Activated T-helper 9 cell treated with anti-CD3 and anti-CD28 coated beads, Interleukin-2, amount 50 U/mL, for 16 hours (primary cell): ENCODE measurements around the gene STAT5B.
A peak's percentile ranks its signal among the peaks of the same experiment; 100 is the strongest.
"Not testable (repeated sequence)": the region's sequence is repeated elsewhere in the genome, so short reads cannot be mapped to it uniquely, and the experiment has no call there.

Experiments
- DNase-seq: peaks from one replicate; pipeline ENCODE4 v3.0.0-alpha.2; 2020; ENCODE audit warnings: low read depth

The STAT5B gene

DNA sequence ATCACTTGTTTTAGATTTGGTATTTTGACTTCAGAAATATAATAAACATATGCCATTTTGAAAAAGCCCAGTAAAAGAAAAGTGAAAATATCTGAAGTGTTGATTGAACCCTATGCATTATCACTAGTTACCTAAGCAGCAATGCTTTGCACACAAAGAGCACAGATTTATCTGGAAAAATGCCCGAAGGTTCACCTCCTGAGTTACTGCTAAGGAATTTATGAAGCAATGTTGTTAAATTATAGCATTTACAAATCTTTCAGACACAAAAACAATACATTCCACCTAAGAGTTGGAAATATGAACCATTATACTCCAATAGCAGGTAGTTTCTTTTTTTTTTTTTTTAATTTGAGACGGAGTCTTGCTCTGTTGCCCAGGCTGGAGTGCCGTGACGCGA is 43.0 kb downstream of the STAT5B start:
- DNase-seq = no peak

DNA sequence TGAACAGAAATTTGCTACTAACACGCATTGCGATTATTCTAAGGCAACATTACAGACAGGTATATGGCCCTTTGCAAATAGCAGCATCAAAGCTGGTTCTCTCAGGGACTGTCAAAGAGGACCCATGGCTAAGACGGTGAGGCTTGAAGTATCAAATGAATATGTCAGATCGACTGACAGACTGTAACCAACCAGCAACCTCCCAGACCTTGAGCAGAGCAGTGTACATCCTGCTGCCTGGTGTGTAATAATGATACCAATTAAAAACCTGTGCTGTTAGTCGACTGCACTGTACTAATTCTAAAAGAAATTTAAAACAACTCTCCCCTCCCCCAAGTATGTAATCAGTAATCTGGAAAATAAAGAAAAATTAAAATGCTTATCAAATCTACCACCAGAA is 46.0 kb downstream of the STAT5B start:
- DNase-seq = no peak

DNA sequence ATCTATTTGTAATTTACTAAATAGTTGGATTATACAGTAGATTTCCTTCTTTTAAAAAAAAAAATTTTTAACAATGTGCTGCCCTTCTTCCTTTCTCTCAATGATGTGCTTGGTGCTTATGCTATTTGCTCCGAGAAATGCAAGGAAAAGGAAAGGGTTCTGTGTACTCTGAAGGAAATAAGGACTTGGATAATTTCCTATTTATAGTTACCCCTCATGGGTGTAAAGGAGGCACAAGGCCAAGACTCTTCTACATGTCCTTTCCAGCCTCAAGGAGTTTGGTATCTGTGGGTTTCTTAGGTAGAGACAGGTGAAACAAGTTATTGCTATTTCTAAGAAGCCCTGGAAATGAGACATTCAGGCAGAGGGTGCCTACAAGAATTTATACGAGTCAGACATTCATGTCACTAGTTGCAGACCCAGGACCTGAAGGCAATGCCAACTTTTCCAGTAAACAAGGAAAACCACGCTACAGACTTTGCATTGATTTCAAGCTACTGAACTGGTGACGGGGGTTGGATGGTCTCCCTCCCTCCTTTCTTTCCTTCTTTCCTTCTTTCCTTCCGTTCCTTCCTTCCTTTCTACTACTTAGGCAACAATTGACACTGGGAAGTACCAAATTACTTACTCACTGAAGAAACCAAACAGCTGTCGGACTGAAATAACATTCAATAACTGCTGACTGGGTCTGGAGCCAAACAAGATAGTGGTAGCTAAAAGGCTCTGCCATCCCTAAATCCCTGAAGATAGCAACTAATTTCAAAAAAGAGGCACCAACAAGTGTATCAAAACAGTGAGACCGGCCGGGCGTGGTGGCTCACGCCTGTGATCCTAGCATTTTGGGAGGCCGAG is 48.1 kb downstream of the STAT5B start:
- no peak for DNase-seq

DNA sequence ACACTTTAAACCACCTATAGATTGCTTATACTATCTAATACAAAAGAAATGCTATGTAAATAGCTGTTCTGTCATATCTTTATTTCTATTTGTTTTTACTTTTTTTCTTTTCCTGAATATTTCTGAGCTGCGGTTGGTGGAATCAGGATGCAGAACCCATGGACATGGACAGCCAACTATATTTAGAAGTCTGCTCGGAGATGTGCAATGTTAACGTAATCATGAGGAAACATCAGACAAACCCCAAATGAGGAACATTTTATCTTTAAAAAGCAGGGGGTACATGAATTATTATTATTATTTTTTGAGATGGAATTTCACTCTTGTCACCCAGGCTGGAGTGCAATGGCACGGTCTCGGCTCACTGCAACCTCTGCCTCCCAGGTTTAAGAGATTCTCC is 50.5 kb downstream of the STAT5B start:
- DNase-seq = no peak

DNA sequence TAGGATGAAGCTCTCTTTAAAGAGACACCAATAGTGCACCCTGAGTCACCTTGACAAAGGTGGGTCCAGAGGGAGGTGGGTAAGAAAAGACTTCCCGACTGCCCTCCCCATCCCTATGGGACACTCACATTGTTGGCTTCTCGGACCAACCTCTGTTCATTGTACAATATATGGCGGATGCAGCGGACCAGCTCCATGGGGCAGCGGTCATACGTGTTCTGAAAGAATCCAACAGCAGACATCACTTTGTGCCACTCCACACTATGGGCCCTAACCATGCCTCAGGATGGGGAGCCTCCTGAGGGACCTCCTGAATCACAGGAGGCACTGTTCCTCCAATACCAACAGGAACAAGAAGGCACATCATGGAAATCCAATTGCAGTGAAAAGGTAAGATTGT is 51.5 kb downstream of the STAT5B start:
- no peak for DNase-seq

DNA sequence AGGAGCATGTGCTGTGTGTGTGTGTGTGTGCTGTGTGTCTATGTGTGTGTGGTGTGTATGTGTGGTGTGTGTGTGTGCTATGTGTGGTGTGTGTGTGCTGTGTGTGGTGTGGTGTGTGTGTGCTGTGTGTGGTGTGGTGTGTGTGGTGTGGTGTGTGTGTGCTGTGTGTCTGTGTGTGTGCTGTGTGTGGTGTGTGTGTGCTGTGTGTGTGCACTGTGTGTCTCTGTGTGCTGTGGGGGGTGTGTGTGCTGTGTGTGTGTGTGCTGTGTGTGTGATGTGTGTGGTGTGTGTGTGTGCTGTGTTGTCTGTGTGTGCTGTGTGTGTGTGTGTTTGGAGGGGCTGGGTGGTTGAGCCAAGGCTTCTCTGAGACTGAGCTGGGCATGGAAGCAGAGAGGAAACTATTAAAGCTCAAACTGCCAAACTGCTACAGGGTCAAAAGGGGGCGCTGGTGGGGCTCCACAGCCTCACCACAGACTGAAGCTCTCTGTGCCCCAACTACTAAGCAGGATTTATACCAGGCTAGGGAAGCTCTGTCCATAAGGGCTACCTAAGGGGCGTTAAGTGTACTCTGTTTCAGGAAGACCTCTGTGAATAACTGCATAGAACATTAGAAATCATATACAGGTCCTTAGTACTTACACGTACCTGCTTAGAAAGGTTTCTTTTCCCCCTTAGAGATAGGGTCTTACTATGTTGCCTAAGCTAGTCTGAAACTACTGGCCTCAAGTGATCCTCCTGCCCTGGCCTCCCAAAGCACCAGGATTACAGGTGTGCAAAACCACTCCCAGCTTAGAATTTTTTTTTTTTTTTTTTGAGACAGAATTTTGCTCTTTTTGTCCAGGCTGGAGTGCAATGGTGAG is 54.1 kb downstream of the STAT5B start:
- peak; percentile 33 for DNase-seq

DNA sequence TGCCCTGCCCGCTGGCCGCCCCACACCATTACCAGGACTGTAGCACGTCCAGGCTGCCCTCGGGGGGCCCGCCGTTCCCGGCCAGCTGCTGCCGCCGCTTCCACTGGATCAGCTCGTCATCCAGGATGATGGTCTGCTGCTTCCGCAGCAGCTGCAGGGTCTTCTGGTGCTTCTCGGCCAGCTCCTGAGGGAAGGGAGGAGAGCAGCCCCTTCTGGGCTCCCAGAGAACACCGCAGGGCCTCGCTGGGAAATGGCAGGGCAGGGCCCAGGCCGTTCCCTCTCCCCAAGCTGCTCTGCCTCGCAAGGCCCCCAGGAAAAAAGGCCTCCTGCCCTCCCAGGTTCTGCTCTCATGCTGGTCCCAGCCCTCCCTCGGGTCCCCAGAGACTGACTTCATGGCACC is 56.9 kb downstream of the STAT5B start:
- not testable (repeated sequence) for DNase-seq

DNA sequence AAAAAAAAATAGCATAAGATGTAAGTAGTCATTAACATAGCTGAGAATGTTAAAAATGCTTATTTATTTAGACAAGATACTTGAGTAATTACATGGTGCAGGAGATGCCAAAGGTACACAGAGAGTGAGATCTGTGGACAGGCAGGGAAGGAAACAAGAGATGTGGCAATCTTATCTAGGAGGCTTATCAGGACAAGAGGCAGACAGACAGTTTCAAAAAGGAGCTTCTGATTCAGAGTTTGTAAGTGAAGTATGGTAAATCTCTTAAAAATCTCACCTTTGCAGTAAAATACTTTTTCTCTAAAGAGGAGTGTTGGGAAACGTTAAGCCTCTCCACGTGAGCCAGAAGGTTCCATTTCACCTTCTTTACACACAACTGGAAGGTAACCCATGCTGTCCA is 62.0 kb downstream of the STAT5B start:
- DNase-seq = no peak

DNA sequence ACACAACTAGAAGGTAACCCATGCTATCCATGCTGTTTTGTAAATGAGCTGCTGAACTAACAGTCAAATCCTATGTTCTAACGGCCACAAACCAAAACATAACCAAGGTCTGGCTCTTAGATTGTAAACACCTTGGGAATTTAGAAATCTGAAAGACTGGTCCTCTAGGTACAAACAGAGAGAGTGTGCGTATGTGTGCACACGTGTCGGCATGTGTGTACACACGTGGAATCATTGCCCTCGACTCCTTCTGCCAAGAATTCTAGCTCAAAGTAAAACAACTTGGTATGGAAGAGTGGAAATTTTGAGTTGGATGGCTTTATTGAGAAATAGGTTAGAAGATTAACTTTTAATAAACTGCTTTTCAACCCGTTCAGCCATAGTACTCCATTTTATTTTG is 63.8 kb downstream of the STAT5B start:
- DNase-seq = no peak

DNA sequence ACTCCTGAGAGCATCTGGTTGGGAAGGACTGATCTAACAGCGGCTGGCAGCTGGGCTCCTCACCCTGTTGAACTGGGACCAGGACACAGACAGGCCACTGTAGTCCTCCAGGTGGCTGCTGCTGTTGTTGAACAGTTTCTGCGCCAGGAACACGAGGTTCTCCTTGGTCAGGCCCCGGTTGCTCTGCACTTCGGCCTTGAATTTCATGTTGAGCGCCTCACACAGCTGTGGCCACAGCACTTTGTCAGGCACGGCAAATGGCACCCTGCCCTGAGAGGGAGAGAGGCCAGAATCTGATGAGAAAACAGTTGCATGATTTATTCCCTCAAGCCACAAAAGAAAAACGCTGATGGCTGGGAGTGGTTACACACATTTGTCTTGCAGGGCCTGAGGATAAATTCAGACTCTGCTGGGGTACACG is 64.3 kb downstream of the STAT5B start:
- not testable (repeated sequence) for DNase-seq

DNA sequence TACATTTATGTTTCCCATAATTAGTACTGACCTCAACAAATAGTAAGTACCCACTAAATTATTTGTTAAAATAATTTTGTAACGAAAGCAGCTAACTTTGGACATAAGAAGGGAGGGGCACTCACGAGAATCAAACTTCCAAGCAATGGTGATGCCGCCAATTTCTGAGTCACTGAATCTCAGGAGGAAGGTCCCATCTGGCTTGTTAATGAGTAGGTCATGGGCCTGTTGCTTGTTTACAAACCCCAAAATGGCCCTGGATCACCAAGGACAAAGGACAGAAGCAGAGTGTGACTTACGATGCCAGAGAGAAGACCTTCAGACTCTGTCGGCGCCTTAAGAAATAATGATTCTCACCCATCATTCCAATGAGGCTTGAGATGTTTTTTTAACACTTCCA is 66.1 kb downstream of the STAT5B start:
- no peak for DNase-seq

DNA sequence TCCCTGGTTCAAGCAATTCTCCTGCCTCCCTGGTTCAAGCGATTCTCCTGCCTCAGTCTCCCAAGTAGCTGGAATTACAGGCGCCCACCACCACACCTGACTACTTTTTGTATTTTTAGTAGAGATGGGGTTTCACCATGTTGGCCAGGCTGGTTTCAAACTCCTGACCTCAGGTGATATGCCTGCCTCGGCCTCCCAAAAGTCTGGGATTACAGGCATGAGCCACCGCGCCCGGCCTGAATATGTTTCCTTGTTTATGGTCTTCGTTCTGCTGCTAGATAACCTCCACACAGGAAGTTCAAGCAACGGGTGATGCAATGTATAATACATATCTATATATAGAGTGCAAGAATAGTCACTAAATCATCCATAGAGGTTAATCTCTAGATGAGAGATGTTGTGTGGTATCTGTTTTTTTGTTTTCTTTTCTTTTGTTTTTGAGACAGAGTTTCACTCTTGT is 70.0 kb downstream of the STAT5B start:
- DNase-seq = not testable (repeated sequence)

DNA sequence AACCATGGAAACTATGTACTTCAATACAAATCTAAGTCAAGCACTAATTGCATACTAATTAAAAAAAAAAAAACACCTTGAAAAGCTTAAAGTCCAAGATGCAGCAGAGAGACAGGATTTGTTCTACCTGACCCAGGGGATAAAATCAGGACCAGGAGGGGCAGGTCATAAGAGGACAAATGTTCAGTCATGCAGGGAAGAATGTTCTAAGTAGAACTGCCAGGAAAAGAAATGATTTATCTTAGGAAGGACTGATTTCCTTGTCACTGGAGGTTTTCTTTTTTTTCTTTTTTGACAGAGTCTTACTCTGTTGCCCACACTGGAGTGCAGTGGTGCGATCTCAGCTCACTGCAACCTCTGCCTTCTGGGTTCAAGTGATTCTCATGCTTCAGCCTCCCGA is 72.8 kb downstream of the STAT5B start:
- DNase-seq = no peak

DNA sequence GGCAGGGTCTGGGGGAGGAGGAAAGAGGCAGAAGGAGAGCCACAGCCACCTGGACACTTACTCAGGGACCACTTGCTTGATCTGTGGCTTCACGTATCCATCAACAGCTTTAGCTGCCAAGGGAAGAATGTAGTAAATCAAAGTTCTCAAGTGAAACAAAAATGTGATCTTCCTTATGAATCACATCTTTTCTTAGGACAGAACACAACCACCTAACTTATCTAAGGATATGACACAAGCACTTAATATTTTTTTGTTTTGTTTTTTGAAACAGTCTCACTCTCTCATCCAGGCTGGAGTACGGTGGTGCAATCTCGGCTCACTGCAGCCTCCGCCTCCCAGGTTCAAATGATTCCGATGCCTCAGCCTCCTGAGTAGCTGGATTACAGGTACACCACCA is 73.5 kb downstream of the STAT5B start:
- DNase-seq = no peak

DNA sequence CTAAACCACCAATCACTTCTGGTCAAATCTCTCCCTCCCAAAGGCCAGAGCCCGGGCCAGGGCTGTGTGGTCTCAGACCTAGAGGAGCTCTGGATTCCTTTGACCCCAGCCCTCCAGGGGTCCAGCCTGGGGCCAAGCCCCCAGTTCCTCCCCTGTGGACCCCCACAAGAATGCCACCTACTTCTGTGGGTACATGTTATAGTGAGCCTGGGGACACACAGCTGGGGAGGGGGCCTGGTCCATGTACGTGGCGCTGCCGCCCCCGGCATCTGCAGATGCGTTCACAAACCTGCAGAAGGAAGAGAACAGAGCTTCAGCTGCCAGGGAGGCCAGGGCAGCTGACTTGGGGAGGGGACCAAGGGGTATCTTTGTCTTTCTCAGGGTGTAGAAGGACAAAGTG is 74.0 kb downstream of the STAT5B start:
- no peak for DNase-seq

DNA sequence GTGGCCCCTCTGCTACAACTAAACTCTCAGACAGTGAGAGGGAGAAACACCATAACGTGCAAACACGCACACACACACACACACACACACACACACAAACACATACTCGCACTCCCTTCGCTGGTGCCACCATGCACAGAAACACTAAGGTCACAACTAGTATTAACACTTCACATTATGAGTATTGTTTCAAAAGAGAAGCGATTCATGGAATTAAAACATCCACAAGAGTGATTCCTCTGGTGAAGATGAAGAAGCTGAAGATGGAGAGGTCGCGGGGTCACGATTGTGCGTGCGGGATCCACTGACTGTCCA is 74.8 kb downstream of the STAT5B start:
- no peak for DNase-seq

DNA sequence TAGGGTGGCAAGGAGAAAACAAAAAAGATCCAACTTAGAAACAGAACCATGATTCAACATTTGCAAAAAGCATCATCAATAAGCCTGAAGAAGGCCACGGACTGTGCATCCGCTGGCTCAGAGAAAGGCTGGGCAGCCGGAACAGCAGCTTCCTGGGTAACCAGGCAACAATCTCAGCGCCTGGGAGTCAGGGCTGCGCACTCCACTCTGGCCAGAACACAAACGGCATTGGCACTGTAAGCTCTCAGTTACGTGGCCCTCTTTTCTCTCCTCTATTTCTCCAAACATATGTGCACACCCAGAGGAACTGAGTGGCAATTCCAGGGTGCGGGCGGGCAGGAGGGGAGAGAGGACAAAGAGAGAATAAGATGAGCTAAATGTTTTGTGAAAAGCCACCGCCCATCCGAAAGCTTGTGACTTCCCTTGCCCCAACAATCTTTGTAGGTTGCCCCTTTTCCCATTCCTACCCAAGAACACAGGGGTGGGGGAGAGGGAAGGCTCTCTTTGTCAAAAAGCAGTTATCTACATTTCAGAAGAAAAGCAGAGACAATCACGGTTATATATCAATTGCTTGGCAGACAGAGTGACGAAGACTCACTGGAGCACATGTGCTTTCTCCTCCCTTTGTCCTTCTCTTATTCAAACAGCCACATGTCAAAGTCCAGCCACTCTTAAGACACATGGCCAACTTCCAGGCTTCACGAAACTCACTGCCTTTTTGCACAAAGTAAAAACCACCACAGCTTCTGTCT is 75.3 kb downstream of the STAT5B start:
- no peak for DNase-seq

DNA sequence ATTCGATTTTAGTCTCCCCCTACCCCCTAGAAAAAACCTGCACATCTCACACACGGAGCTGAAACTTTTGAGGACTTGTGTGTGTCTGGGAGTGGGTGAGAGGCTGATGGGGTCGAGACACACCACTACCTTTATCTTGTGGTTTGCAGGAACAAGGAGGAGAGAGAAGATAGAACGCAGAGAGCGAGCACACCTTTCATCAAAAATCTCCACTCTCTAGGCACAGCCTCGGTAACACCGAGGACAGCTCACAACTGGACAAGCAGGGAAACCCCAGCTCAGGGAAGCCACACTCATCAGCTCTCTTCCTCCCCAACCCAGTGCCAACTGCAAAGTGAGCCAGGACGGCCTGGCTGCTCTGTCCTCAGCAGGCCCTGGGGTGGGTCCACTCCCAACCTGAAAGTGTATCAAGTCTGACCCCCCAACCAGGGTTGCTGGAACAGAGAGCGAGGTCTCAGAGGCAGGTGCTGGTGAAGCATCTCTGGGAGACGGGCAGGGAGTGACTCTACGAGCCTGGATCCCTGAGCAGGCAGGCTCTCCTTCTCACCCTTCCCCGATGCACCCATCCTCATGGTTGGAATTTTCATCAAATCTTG is 76.7 kb downstream of the STAT5B start:
- no peak for DNase-seq

DNA sequence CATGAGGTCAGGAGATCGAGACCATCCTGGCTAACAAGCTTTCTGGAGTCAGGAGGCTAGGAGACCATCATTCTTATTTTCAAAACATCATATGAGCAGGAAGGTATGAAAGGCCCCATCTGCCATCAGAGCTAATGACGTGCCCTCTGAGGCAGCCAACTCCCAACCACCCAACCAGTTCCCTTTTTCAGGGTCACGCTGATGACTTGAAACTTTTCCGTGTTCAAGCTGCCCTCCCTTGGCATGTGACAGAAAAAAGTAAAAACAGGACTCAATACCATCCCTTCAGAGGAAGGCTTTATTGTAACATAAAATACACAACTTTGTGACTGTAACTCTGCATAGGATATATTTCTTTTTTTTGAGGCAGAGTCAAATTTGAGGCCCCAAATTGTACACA is 77.3 kb downstream of the STAT5B start:
- no peak for DNase-seq

DNA sequence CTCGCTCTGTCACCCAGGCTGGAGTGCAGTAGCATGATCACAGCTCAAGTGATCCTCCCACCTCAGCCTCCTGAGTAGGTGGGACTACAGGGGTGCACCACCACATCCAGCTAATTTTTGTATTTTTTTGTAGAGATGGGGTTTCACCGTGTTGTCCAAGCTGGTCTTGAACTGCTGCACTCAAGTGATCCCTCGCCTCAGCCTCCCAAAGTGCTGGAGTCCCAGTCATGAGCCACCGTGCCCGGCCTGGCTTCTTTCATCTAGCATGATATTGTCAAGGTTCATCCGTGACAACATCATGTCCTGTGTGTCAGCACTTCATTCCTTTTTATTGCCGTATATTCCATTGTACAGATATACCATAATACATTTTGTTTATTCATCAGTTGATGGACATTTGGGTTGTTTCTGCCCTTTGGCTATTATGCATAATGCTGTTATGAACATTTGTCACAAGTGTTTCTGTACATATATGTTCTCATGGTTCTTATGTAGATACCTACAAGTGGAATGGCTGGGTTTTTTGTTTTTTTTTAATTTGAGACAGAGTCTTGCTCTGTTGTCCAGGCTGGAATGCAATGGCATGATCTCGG is 78.5 kb downstream of the STAT5B start:
- DNase-seq = no peak

DNA sequence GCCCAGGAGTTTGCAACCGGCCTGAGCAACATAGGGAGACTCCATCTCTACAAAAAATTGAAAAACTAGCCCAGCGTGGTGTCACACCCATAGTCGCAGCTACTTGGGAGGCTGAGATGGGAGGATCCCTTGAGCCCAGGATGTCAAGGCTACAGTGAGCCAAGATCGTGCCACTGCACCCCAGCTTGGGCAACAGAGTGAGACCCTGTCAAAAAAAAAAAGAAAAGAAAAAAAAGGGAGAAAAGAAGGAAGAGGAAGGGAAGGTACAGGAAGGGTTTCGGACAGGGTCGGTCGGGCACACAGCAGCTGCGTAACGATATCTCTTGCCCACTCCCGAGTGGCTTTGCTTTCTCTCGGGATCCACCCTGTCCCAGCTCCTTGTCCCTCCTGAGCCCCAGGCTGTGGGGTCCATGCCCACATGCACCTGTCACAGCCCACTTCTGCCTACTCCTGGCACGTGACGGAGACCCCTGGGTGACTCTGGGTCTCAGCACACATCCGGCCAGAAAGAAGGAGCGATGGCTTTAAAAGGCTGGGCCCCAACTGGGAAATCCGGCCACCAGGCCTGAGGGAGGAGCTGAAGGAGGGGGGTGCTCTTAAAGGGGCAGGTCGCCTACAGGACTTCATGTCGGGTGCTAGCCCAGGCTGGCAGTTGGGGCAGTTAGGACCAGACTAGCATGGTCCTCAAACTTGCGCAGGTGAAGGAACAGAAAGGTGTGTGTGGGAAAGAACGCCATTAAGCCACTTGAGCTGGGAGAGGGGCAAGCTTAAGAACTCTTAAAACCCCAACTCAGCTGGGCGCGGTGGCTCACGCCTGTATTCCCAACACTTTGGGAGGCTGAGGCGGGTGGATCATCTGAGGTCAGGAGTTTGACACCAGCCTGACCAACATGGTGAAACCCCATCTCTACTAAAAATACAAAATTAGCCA is 82.0 kb downstream of the STAT5B start, which contains the start of gene GHDC:
TSS of gene GHDC (minus strand) at position 526 of the 931 bp plus-strand sequence. CDS start 913 bp downstream, outside the sequence.
- DNase-seq = peak; percentile 65
